GM19240 (cell line): Measurements from ENCODE around the gene CXCR4.
"Not testable (repeated sequence)": the region's sequence is repeated elsewhere in the genome, so short reads cannot be mapped to it uniquely, and the experiment has no call there.

ENCODE experiments used
- DNase-seq: peaks from one replicate; pipeline ENCODE4 v3.0.0; 2011; ENCODE audit warnings: low spot score; ENCODE audit not compliant: insufficient read length

Gene CXCR4

GRCh38 chr2:136115183-136115761 is 2.7 kb downstream of the CXCR4 start:
- no peak for DNase-seq

- DNase-seq = no peak
Observed at GRCh38 chr2:136114382-136114781, 3.6 kb downstream of the CXCR4 start.

- no peak for DNase-seq
Observed at GRCh38 chr2:136113209-136113971, 4.6 kb downstream of the CXCR4 start.

- no peak for DNase-seq
Observed at GRCh38 chr2:136112317-136113208, 5.4 kb downstream of the CXCR4 start.

GRCh38 chr2:136111711-136112110 is 6.2 kb downstream of the CXCR4 start:
- no peak for DNase-seq

GRCh38 chr2:136110526-136110925 is 7.4 kb downstream of the CXCR4 start:
- DNase-seq = no peak

- DNase-seq = no peak
Observed at GRCh38 chr2:136108463-136108862, 9.5 kb downstream of the CXCR4 start.

- no peak for DNase-seq
Observed at GRCh38 chr2:136107051-136108033, 10.6 kb downstream of the CXCR4 start.

GRCh38 chr2:136106505-136106904 is 11.4 kb downstream of the CXCR4 start:
- no peak for DNase-seq

- no peak for DNase-seq
Observed at GRCh38 chr2:136104977-136105376, 13.0 kb downstream of the CXCR4 start.

- DNase-seq = no peak
Observed at GRCh38 chr2:136101042-136101441, 16.9 kb downstream of the CXCR4 start.

- no peak for DNase-seq
Observed at GRCh38 chr2:136098441-136098840, 19.5 kb downstream of the CXCR4 start.

- DNase-seq = no peak
Observed at GRCh38 chr2:136093583-136093982, 24.4 kb downstream of the CXCR4 start.

- no peak for DNase-seq
Observed at GRCh38 chr2:136091899-136092298, 26.1 kb downstream of the CXCR4 start.

- not testable (repeated sequence) for DNase-seq
Observed at GRCh38 chr2:136087901-136088460, 30.0 kb downstream of the CXCR4 start.

- no peak for DNase-seq
Observed at GRCh38 chr2:136086253-136087016, 31.5 kb downstream of the CXCR4 start.

GRCh38 chr2:136085453-136086209 is 32.3 kb downstream of the CXCR4 start:
- DNase-seq = no peak

GRCh38 chr2:136081582-136082210 is 36.3 kb downstream of the CXCR4 start:
- no peak for DNase-seq

GRCh38 chr2:136080114-136080513 is 37.8 kb downstream of the CXCR4 start:
- no peak for DNase-seq
